GM13977 (cell line): ENCODE measurements around the gene CCDC33.

Experiments
- DNase-seq: peaks from one replicate; pipeline ENCODE4 v3.0.0; 2012; ENCODE audit warnings: low spot score
- CTCF ChIP-seq: IDR thresholded peaks from 2 replicates; pipeline ENCODE4 v1.5.1; 2012; ENCODE audit warnings: mild to moderate bottlenecking, control low read depth; ENCODE audit not compliant: insufficient read depth; ENCODE audit errors: extremely low read depth, missing control alignments
- in situ Hi-C: fragments of 300-500 bp; cut with MboI; formaldehyde crosslinking; loops from one replicate; pipeline ENCODE4 v1.12.0; 2022; ENCODE audit warnings: low sequenced_read_pairs, low pct_unique_long_range_greater_than_20kb, mixed read lengths, inconsistent platforms; ENCODE audit not compliant: unreplicated experiment

The CCDC33 gene

GRCh38 chr15:74201710-74202420, 34.3 kb upstream of the CCDC33 start:
- DNase-seq = no peak
- no peak for TF ChIP-seq CTCF
- in situ Hi-C loops = no loop called here

DNA sequence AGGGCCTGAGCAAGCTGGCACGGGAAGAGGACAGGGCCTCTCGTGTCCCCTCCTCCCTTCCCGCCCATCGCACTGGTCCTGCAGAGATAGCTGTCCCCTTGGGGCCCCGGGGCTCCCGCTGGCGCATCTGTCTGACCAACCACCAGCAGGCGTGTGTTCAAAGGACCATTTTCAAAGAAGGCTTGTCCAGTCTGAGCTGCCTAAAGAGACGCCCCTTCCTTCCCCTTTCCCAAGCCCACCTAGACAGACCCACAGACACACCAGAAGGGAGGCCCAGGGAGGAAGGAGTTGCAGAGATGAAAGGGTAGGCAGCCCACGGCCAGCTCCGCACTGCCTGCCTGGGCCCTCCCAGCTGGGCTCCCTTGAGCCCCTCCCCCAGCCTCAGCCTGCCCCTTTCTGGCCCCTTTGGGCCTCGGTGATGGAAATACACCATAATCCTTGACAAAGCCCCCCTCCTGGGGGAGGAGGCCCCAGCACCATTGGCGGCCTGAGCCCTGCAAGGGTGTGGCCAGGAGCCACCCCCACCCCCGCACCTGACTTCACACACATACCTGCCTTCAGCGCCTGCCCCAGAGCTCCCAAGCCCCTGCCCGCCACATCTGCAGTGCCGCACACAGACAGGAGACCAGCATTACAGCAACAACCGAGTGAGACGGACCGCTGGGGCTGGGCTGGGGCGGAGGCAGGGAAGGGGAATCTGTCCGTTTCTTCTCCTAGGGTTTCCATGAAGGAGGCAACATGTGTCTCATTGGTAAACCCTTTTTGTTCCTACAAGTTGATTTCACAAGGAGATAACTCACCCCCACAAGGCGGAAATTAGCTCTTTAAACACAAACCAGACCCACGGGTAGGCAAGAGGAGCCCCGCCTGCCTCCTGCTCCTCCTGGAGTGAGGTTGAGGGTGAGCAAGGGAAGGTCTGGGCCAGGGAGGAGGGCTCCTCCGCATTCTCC, 33.4 kb upstream of the CCDC33 start, which contains the start of gene STRA6:
STRA6 (minus strand) TSS at position 336 of the 950 bp plus-strand sequence. CDS start 520 bp downstream, outside the sequence.
- DNase-seq = no peak
- in situ Hi-C loops = no loop called here

GRCh38 chr15:74203914-74204431, 32.2 kb upstream of the CCDC33 start:
- DNase-seq = no peak

More for the DNA sequence above, 33.4 kb upstream of the CCDC33 start, which contains the start of gene STRA6:
- TF ChIP-seq CTCF = no peak

DNA sequence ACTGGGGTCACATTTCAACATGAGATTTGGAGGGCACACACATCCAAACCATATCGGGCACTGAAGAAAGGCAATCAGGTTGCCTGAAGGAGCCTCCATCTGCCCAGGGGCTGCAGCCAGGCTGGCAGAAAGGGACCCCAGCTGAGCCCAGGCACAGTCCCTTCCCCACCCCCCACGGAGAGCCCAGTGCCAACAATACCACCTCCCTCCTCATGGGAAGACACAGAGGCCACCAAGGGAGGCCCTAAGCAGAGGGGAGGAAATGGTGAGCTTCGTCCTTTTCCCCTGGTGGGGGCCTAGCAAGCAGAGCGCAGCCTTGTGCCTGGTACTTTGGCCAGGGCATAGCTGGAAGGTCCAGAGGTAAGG, 30.6 kb upstream of the CCDC33 start:
- in situ Hi-C loops = no loop called here
- no peak for TF ChIP-seq CTCF
- DNase-seq = no peak

More at GRCh38 chr15:74203914-74204431, 32.2 kb upstream of the CCDC33 start:
- TF ChIP-seq CTCF = no peak
- in situ Hi-C loops = no loop called here

DNA sequence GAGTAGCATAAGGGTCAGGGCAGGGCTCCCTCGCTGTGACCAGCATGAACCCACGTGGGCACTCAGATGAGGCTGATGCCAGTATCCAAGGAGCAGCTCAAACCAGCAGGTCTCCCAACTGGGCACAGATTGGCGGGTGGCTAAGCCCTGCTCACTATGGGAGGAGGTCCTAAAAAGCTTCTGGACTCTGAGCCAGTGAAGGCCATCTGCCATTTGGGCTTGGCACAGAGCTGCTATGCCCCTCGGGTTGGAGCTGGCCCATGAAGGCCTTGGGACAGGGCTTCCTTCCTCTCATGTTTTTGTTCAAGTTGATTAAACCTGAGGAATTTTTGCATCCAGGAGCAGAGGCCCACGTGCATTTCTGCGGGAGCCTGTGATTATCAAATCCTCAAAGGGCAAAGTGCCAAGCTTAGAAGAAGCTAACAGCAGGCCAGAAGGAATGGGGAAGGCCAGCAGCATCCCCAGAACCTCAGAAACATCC, 29.3 kb upstream of the CCDC33 start:
- no peak for TF ChIP-seq CTCF
- no peak for DNase-seq
- in situ Hi-C loops = no loop called here
